Spleen (tissue), 7 donors: ENCODE measurements around the gene NTNG1.

Experiments
- POLR2A ChIP-seq, 3 donors: fragments of 450-650 bp; IDR thresholded peaks; one replicate each; pipeline ENCODE4 v1.5.1; 2017; ENCODE audit warnings: antibody characterized with exemption in 3 of 3, mild to moderate bottlenecking in 1 of 3
- TF ChIP-seq, protein P1 (sequence below), 11 experiments: fragments of 200-600 bp in 7 of 11; fragments of 450-650 bp in 4 of 11; sonication (generic) in 4 of 11; IDR thresholded peaks in 8 of 11; conservative IDR thresholded peaks in 3 of 11; 1 replicate in 7 of 11; 2 replicates in 4 of 11; pipeline versions ENCODE4 v1.4.0 to v1.8.0; 2016 to 2021; ENCODE audit warnings: antibody characterized with exemption in 11 of 11, inconsistent platforms in 4 of 11, mild to moderate bottlenecking in 1 of 11
- donor health status: DM: no; HTN: no; CAD: no; lungs with moderate emphysema.
- donor health status: DM: no; HTN: no; CAD: no.
- donor health status: DM: no; HTN: no; CAD: no.

DNA sequence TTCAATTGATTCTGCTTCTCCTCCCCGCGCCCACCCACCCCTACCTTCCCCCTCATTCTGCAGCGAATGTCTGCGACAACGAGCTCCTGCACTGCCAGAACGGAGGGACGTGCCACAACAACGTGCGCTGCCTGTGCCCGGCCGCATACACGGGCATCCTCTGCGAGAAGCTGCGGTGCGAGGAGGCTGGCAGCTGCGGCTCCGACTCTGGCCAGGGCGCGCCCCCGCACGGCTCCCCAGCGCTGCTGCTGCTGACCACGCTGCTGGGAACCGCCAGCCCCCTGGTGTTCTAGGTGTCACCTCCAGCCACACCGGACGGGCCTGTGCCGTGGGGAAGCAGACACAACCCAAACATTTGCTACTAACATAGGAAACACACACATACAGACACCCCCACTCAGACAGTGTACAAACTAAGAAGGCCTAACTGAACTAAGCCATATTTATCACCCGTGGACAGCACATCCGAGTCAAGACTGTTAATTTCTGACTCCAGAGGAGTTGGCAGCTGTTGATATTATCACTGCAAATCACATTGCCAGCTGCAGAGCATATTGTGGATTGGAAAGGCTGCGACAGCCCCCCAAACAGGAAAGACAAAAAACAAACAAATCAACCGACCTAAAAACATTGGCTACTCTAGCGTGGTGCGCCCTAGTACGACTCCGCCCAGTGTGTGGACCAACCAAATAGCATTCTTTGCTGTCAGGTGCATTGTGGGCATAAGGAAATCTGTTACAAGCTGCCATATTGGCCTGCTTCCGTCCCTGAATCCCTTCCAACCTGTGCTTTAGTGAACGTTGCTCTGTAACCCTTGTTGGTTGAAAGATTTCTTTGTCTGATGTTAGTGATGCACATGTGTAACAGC is 339.9 kb downstream of the NTNG1 start:
- TF ChIP-seq POLR2A (IDR thresholded peaks at IDR 0.05): no peak
- TF ChIP-seq, protein P1, sequence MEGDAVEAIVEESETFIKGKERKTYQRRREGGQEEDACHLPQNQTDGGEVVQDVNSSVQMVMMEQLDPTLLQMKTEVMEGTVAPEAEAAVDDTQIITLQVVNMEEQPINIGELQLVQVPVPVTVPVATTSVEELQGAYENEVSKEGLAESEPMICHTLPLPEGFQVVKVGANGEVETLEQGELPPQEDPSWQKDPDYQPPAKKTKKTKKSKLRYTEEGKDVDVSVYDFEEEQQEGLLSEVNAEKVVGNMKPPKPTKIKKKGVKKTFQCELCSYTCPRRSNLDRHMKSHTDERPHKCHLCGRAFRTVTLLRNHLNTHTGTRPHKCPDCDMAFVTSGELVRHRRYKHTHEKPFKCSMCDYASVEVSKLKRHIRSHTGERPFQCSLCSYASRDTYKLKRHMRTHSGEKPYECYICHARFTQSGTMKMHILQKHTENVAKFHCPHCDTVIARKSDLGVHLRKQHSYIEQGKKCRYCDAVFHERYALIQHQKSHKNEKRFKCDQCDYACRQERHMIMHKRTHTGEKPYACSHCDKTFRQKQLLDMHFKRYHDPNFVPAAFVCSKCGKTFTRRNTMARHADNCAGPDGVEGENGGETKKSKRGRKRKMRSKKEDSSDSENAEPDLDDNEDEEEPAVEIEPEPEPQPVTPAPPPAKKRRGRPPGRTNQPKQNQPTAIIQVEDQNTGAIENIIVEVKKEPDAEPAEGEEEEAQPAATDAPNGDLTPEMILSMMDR (IDR thresholded peaks at IDR 0.05 in 8 of 11, conservative IDR thresholded peaks at IDR 0.05 in 3 of 11): peak in 7 of 11 experiments; percentile 25 to 47 (median 30)
